ENCODE data around the gene PTGFRN.

DNA sequence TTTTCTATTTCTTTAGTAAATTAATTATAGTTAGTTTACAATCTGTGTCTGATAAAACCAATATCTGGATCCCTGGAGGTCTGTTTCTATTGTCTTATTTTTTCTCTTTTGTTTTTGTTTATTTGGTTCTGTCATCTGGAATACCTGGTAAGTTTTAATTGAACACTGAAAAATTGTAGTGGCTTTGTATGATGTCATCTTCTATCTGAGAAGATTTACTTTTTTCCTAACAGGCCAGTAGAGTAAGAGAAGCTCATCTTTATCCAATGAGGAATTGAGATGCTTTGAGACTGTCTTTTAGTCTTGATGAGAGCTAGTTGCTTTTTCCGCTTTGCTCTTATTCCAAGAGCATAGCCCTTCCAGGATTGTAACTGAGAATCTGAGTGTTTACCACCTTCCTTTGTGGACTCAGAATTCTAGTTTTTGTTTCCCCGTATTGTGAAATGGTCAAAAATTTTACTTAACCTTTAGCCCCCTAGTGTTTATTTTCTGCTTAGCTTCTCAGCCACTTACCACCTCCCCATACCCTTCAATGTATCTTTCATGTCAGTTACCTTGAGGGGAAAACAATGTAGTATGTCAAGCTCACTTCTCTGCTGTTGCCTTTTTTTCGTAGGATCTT is 25.0 kb downstream of the PTGFRN start:
- TF ChIP-seq HNF4A (conservative IDR thresholded peaks at IDR 0.05) (peak in 1 of 2 donors; percentile 31), JUND (IDR thresholded peaks at IDR 0.05) (no peak), YY1 (IDR thresholded peaks at IDR 0.05) (no peak), SP1 (IDR thresholded peaks at IDR 0.05) (no peak), TAF1 (conservative IDR thresholded peaks at IDR 0.05) (no peak)
- TF ChIP-seq, protein P1, sequence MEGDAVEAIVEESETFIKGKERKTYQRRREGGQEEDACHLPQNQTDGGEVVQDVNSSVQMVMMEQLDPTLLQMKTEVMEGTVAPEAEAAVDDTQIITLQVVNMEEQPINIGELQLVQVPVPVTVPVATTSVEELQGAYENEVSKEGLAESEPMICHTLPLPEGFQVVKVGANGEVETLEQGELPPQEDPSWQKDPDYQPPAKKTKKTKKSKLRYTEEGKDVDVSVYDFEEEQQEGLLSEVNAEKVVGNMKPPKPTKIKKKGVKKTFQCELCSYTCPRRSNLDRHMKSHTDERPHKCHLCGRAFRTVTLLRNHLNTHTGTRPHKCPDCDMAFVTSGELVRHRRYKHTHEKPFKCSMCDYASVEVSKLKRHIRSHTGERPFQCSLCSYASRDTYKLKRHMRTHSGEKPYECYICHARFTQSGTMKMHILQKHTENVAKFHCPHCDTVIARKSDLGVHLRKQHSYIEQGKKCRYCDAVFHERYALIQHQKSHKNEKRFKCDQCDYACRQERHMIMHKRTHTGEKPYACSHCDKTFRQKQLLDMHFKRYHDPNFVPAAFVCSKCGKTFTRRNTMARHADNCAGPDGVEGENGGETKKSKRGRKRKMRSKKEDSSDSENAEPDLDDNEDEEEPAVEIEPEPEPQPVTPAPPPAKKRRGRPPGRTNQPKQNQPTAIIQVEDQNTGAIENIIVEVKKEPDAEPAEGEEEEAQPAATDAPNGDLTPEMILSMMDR (IDR thresholded peaks at IDR 0.05; ENCODE audit: low read depth, low read length, missing input control), result peak; percentile 26
- TF ChIP-seq, protein P2, sequence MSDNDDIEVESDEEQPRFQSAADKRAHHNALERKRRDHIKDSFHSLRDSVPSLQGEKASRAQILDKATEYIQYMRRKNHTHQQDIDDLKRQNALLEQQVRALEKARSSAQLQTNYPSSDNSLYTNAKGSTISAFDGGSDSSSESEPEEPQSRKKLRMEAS (IDR thresholded peaks at IDR 0.05), result no peak
